ENCODE measurements around the gene ENOX1. TPM values are rescaled to one million over a fixed set of nuclear protein-coding genes. Genes with fewer than 3 reads are reported as not detected.

The ENOX1 gene
- polyA plus RNA-seq, 1 donor (not counting 4 experiments of a cell fraction or from before 2014, with no cell fraction given) = 1.1 TPM

DNA sequence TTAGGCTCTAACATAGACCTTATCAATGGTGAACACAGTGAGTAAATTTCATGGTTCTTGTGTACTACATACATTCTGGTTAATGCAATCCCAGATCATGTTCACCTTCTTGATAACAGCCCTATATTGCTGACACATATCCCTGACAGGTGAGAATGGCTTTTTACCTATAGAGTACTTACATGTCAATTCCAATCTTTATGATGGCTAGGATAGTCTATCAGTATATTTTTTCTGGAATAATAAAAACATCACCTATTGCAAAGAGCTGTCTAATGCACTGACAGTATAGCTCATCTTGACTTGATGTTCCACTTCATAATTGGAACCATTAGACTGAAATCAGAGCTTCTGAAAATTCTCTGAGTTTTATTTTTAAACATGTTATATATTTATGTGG is 199.4 kb downstream of the ENOX1 start:
- H3K9me3 ChIP-seq (ENCODE audit: control insufficient read depth, low read depth, low read length) = no peaks in the 10 kb centered on the region
- no peak for DNase-seq (ENCODE audit: low read depth, low spot score)
- no peak for TF ChIP-seq EZH2 (IDR thresholded peaks at IDR 0.05; ENCODE audit: low read length)
- TF ChIP-seq, protein P1, sequence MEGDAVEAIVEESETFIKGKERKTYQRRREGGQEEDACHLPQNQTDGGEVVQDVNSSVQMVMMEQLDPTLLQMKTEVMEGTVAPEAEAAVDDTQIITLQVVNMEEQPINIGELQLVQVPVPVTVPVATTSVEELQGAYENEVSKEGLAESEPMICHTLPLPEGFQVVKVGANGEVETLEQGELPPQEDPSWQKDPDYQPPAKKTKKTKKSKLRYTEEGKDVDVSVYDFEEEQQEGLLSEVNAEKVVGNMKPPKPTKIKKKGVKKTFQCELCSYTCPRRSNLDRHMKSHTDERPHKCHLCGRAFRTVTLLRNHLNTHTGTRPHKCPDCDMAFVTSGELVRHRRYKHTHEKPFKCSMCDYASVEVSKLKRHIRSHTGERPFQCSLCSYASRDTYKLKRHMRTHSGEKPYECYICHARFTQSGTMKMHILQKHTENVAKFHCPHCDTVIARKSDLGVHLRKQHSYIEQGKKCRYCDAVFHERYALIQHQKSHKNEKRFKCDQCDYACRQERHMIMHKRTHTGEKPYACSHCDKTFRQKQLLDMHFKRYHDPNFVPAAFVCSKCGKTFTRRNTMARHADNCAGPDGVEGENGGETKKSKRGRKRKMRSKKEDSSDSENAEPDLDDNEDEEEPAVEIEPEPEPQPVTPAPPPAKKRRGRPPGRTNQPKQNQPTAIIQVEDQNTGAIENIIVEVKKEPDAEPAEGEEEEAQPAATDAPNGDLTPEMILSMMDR (optimal IDR thresholded peaks at IDR 0.05 in 1 of 3, IDR thresholded peaks at IDR 0.05 in 1 of 3, conservative IDR thresholded peaks at IDR 0.05 in 1 of 3; ENCODE audit: extremely low read depth in 1 of 3, insufficient read depth in 2 of 3, low read length in 3 of 3) = no peak
- H3K36me3 ChIP-seq (ENCODE audit: control insufficient read depth in 2 of 2, extremely low read depth in 1 of 2, insufficient read depth in 2 of 2, low read length in 2 of 2) = no peaks in the 10 kb centered on the region
- no peak overlapping the region for H2AFZ ChIP-seq (ENCODE audit: control insufficient read depth, low read length)
- no peaks in the 10 kb centered on the region for H3K79me2 ChIP-seq (ENCODE audit: control insufficient read depth, insufficient read depth, low read length)
- no peak overlapping the region for H3K27ac ChIP-seq (ENCODE audit: control insufficient read depth, insufficient read depth, low read length)
- no peak overlapping the region for H3K4me2 ChIP-seq (ENCODE audit: control insufficient read depth, extremely low read depth, insufficient read depth, low read depth, low read length)
- FAIRE-seq = no peak
- no peaks in the 10 kb centered on the region for H3K4me1 ChIP-seq (ENCODE audit: control insufficient read depth, extremely low read depth, insufficient read depth, low read length)
- dilution Hi-C loops (cut with MboI; ENCODE audit: extremely low pct_ligation_motif_present, low sequenced_read_pairs) = no loop called here
- no peak overlapping the region for H3K4me3 ChIP-seq (ENCODE audit: control insufficient read depth in 2 of 3, extremely low read depth in 1 of 3, insufficient read depth in 2 of 3, low read depth in 1 of 3, low read length in 3 of 3)
- no peaks in the 10 kb centered on the region for H3K27me3 ChIP-seq (ENCODE audit: control insufficient read depth, extremely low read depth, insufficient read depth, low read length)
- no peak overlapping the region for H3K9ac ChIP-seq (ENCODE audit: control insufficient read depth, extremely low read depth, insufficient read depth, low read length)
- H4K20me1 ChIP-seq (ENCODE audit: control insufficient read depth, extremely low read depth, insufficient read depth, low read length) = no peaks in the 10 kb centered on the region
- H3K9me1 ChIP-seq (ENCODE audit: control insufficient read depth, extremely low read depth, insufficient read depth, low read length) = no peaks in the 10 kb centered on the region

DNA sequence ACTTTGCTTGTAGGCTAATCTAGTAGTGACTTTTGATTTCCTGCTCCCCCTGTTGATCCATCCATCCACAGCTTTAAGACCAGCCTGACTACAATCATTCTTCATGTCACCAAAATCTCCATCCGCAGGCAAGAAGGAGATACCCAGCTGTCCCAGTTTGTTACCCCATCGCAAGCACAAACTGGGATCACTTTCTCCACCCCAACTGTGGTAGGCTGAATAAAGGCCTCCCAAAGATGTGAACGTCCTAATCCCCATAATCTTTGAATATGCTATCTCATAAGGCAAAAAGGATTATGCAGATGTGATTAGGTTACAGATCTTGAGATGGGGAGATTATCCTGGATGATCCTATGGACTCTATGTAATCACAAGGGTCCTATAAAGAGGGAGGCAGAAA is 202.0 kb downstream of the ENOX1 start:
- DNase-seq (ENCODE audit: low read depth, low spot score) (no peak), FAIRE-seq (no peak)
- Histone ChIP-seq H3K4me3 (ENCODE audit: control insufficient read depth in 2 of 3, extremely low read depth in 1 of 3, insufficient read depth in 2 of 3, low read depth in 1 of 3, low read length in 3 of 3) (no peak overlapping the region), H3K9ac (ENCODE audit: control insufficient read depth, extremely low read depth, insufficient read depth, low read length) (no peak overlapping the region), H3K9me1 (ENCODE audit: control insufficient read depth, extremely low read depth, insufficient read depth, low read length) (no peaks in the 10 kb centered on the region), H3K27me3 (ENCODE audit: control insufficient read depth, extremely low read depth, insufficient read depth, low read length) (no peaks in the 10 kb centered on the region), H4K20me1 (ENCODE audit: control insufficient read depth, extremely low read depth, insufficient read depth, low read length) (no peaks in the 10 kb centered on the region), H3K27ac (ENCODE audit: control insufficient read depth, insufficient read depth, low read length) (no peak overlapping the region), H3K9me3 (ENCODE audit: control insufficient read depth, low read depth, low read length) (no peaks in the 10 kb centered on the region), H3K4me2 (ENCODE audit: control insufficient read depth, extremely low read depth, insufficient read depth, low read depth, low read length) (no peak overlapping the region), H2AFZ (ENCODE audit: control insufficient read depth, low read length) (no peak overlapping the region), H3K79me2 (ENCODE audit: control insufficient read depth, insufficient read depth, low read length) (no peaks in the 10 kb centered on the region), H3K36me3 (ENCODE audit: control insufficient read depth in 2 of 2, extremely low read depth in 1 of 2, insufficient read depth in 2 of 2, low read length in 2 of 2) (no peaks in the 10 kb centered on the region), H3K4me1 (ENCODE audit: control insufficient read depth, extremely low read depth, insufficient read depth, low read length) (no peaks in the 10 kb centered on the region)
- no peak for TF ChIP-seq EZH2 (IDR thresholded peaks at IDR 0.05; ENCODE audit: low read length)
- dilution Hi-C loops (cut with MboI; ENCODE audit: extremely low pct_ligation_motif_present, low sequenced_read_pairs) = no loop called here

GRCh38 chr13:43583321-43583720 is 203.5 kb downstream of the ENOX1 start:
- dilution Hi-C loops (cut with MboI; ENCODE audit: extremely low pct_ligation_motif_present, low sequenced_read_pairs) = no loop called here
- Histone ChIP-seq H3K79me2 (ENCODE audit: control insufficient read depth, insufficient read depth, low read length) (no peaks in the 10 kb centered on the region), H3K4me2 (ENCODE audit: control insufficient read depth, extremely low read depth, insufficient read depth, low read depth, low read length) (no peak overlapping the region), H3K36me3 (ENCODE audit: control insufficient read depth in 2 of 2, extremely low read depth in 1 of 2, insufficient read depth in 2 of 2, low read length in 2 of 2) (no peaks in the 10 kb centered on the region), H3K4me1 (ENCODE audit: control insufficient read depth, extremely low read depth, insufficient read depth, low read length) (no peaks in the 10 kb centered on the region), H3K9me3 (ENCODE audit: control insufficient read depth, low read depth, low read length) (no peaks in the 10 kb centered on the region), H2AFZ (ENCODE audit: control insufficient read depth, low read length) (no peak overlapping the region), H3K9ac (ENCODE audit: control insufficient read depth, extremely low read depth, insufficient read depth, low read length) (no peak overlapping the region), H3K27me3 (ENCODE audit: control insufficient read depth, extremely low read depth, insufficient read depth, low read length) (no peaks in the 10 kb centered on the region), H3K27ac (ENCODE audit: control insufficient read depth, insufficient read depth, low read length) (no peak overlapping the region), H4K20me1 (ENCODE audit: control insufficient read depth, extremely low read depth, insufficient read depth, low read length) (no peaks in the 10 kb centered on the region), H3K4me3 (ENCODE audit: control insufficient read depth in 2 of 3, extremely low read depth in 1 of 3, insufficient read depth in 2 of 3, low read depth in 1 of 3, low read length in 3 of 3) (no peak overlapping the region), H3K9me1 (ENCODE audit: control insufficient read depth, extremely low read depth, insufficient read depth, low read length) (no peaks in the 10 kb centered on the region)
- FAIRE-seq (no peak), DNase-seq (ENCODE audit: low read depth, low spot score) (no peak)
- no peak for TF ChIP-seq EZH2 (IDR thresholded peaks at IDR 0.05; ENCODE audit: low read length)
- TF ChIP-seq, protein P1 (optimal IDR thresholded peaks at IDR 0.05 in 1 of 3, IDR thresholded peaks at IDR 0.05 in 1 of 3, conservative IDR thresholded peaks at IDR 0.05 in 1 of 3; ENCODE audit: extremely low read depth in 1 of 3, insufficient read depth in 2 of 3, low read length in 3 of 3) = no peak

All from keratinocyte (primary cell).